SW 1271 (cell line): ENCODE data around the gene PLCB1.

Source experiments
- DNase-seq, 2 experiments: peaks; one replicate each; lab custom pipeline; 2025; lab: John Stamatoyannopoulos, UW

PLCB1 gene

DNA sequence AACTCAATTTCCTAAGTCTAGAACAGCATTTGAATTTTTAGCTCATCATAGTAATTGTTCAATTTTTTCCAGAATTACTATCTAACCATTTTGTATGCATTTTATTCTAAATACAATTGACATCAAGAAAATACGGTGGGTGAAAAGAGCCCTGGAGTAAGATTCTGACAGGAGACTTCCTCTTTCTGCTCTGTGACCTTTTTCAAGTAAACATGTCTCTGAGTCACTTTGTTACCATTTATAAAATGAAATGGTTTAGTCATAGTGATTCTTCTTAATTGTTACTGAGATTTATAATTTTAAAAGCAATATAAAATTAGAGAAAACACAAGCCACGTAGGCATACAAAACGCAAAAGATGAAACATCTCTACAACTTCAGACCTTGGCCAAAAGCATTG is 80.2 kb downstream of the PLCB1 start:
- DNase-seq, result no peak

DNA sequence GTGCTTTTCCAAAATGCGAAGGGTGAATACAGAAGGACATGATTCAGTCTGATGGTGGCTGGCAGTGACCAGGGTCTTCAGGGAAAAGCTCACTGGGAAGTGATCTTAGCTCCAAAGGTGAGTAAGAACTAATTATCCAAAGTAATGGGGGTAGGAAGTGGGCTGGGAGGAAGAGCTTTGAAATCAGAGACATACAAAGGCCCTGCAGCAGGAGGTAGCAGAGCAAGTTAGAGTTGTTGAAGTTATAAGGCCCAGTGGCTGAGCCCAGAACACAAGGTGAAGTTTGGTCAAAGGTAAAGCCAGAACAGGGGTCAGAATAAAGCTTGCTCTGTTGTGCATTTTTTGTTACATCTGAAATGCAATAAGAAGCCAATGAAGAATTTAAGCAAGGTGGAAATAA is 81.2 kb downstream of the PLCB1 start:
- DNase-seq, result no peak

DNA sequence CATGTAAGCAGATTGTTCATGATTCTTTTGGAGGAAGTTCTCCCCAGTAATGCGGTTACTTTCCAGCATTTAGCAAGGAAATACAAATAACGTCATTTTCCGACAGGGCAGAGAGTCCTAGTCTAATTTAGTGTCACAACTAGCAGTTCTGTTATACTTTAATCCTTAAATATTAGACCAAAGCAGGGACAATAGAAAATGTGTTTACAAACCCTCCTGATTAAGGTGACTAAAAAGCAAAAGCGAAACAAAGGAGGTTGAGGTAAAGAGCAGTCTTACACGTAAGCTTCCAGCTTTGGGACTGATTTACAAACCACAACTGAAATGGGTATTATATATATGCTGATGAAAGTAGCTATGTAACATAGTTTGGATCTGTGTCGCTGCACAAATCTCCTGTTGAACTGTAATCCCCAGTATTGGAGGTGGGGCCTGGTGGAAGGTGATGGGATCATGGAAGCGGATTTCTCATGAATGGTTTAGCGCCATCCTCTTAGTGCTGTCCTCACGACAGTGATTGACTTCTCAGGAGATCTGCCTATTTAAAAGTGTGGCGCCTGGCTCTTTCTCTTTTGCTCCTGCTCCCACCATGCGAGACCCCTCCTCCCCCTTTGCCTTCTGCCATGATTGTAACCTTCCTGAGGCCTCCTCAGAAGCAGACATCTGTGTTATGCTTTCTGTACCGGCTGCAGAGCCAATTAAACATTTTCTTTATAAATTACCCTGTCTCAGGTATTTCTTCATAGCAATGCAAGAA is 81.9 kb downstream of the PLCB1 start:
- DNase-seq, result no peak

DNA sequence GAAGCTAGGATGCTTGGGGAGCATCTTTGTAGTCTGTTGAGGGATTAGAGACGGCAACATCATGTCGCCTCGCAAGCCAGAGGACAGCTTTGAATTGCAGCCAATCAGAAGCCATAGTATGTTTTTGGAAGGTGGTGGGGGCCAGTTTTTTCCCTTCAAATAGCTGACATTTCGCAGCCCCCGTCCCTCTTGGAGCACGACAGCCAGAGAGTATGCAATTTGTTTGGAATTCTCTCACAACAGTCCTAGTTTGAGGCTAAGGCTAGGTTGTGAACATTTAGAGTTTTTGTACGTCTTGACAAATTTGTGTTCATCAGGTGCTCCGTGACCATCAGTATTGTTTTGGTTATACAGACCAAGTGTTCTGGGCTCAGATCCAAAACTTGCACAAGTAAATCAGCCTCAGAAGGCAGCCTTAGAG is 83.3 kb downstream of the PLCB1 start:
- no peak for DNase-seq

DNA sequence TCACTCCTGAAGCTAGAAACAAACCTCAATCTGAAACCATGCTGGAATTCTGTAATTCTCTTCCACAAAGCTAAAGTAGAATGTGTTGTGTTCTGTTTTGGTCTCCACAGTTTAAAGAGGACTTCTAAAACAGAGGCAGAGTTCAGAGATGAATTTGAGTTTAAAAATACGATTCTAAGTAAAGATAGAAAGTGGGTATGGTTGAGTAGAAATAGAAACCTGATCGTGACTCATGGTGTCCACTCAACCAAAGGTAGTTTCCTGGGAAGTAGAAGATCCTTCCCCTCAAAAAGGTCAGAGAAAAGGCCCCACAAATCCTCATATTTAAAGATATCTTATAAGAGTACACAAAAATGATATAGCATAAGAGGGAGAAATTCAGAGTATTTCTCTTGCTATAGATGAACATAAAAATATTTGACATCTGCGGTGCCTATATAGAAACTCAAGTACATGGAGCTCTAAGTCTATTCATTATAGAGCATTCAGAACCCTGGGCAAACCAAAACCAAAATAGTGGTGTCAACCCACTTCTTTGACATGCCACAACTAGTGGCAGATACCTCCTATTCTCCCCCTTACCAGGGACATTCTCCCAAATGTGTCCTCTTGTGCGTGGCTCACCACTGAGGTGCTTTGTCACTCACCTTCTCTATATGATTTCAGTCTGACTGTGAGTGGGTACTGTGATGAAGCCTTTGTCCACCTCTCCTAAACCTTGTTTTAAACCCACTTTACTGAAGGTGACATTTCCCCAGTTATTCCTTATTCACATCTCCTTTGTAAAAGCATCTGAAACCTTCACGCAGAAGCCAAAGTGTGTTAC is 84.5 kb downstream of the PLCB1 start:
- DNase-seq, result no peak

DNA sequence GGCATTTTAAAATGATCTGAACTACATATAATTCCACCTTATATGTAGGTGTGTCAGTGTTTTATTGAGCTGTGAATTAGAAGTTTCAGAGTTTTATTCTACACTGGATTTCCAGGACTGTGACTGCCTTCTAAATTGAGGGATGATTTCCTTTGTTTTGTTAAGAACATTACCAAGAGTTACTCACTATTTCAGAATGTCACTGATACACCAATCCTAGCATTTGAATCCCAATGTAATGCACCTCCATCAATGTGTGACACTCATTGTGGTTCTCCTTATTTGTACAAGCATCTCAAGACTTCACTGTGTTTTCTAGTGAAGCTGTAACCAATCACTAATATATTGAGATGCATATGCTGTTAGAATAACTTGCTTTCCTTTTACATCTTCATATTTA is 86.8 kb downstream of the PLCB1 start:
- DNase-seq, result no peak

DNA sequence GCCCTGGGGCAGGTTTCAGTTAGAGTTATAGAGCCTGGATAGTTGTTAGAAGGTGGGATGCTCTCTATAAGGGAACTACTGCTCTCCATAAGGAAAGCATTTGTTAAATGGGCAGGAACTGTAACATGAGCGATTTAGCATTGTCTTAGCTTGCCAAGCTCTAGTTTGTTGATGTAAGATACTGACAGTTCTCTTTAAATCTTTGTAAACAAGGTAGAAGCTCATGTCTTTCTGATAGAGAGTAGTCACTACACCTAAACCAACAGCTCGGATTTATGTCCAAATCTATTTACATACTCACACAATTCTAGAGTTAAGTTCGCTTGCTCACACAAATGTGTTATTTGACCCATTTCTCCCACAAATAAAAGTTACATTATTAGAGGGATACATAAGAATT is 87.3 kb downstream of the PLCB1 start:
- no peak for DNase-seq

DNA sequence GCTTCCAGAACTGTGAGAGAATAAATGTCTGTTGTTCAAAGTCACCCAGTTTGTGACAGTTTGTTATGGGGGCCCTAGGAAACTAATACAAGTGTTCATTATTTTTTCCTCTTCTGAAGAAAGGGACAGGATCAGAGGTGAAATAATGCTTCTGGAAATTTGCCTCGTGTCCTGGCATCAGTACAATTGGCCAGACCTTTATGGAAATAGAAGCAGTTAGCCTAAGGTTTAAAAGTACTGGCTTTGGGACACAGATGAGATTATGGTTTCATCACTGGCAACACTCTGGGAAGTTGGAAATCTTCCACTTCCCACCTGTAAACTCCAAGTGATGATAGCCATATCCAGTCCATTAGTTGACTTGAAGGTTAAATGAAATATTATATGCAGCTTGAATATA is 88.7 kb downstream of the PLCB1 start:
- no peak for DNase-seq

DNA sequence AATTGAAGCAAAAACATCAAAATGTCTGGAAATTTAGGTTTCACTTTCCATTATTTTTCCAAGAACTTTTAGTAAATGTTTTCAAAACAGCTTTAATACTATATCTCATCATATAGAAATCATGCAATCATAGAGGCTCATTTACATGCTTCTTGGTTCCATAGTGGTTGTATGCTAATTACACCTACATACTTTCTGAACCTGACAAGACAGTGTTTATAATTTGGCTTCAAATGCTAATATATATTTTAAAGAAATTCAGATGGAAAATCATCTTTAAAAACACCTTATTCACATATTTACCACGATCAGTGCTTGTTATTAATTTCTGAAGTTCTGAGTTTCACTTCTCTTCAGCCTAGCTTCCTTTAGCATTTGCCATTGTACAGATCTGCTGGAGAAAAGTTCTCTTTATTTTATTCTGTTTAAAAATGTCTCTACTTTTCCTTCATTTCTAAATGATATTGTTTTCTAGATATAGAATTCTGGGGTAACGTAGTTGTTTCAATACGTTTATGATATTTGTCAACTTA is 89.9 kb downstream of the PLCB1 start:
- DNase-seq, result no peak

DNA sequence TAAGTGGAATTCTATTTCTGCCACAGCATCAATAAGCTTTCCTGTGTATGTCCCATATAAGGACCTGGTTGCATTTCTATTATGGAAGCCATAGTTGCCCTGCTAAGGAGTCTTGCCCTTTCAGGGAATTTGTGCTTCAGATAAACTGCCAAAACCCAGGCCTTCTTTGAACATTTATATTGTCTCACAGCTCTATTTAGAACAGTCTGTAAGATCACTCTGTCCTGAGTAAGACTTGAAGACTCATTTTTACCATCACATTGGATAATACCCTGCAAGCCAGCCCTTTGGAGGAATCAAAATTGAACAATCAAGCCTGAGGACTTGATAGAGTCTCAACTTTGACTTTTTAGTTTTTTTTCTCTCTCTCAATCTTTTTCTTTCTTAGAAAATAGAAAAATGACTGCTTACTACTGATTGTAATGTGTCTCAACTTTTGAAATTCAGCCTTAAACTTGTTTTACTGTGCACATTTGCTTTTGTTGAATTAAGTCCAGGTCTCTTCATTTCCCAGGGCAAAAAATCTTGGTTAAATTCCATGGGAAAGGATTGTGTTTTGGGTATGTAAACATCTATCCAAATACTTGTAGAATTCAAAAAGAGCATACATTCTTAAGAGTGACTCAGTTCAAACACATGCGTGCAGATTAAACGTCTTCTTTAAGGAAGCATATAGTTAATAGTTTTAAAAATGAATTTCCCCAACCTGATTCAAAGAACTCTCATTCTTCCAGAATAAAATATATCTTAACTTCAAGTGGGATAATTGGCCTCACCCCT is 91.2 kb downstream of the PLCB1 start:
- DNase-seq, result no peak

DNA sequence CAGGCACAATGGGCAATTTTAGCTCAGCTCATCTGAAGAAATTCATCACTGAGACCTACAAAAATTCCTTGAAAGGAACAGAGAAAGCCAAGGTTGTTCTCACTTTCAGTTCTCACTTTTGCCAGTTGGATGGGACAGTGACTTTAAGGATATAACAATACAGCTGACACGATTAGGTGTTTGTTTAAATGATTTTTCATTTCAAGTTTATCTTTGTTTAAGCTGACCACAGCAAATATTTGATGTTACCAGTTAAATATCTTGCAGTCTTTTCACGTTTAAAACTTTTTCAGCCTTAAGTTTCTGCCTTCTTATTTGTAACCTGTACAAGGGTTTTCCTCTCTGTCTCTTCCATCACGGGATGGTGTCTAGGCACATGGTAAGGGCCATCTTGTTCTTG is 93.6 kb downstream of the PLCB1 start:
- DNase-seq, result no peak

DNA sequence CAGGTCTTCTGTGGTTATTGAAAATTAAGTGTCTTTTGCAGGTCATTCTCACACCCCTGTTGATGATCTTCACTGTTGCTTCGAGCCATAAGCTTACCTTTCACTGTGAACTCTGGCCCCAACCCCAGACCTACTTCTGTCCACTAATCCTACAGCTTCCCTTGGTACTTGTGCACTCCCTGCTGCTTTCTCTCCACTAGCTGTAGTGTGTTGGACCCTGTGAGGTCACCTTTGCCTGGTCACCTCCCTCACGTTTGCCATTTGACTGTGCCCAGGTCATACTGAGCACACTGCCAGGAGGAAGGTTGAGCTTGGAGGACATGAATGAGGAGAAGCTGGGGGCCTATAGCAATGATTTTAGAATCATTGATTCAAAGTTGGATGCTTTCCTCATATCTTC is 94.0 kb downstream of the PLCB1 start:
- DNase-seq, result no peak

DNA sequence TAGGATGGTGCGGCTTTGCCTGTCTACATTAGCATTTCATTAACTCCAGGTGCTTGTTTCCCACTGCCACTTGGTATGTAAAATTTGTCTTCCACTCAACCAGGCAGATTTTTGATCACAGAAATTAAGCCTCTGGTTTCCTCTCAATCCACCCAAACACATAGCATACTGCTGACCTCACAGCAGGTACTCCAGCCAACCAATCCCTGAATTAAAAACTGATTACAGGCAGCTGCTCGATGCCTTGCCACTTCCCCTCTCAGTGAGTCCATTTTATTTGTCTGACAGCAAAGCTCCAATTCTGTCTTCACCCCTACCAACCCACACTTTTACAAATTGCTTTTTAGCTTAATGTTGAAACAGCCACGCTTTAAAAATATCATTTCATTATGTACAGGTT is 95.2 kb downstream of the PLCB1 start:
- DNase-seq, result no peak

DNA sequence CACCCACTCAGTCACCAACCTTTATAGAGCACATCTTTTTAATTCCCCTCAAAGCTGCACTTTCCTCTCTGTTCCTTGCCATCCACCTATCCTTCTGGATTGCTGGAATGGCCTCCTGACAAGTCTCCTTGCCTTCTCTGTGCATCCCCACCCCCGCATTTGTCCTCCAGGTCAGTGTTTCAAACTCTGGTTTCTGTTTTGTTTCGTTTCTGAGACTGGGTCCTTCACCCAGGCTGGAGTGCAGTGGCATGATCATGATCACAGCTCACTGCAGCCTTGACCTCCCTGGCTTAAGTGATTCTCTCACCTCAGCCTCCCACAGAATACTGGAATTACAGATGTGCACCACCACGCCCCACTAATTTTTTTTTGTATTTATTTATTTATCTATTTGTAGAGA is 96.2 kb downstream of the PLCB1 start:
- no peak for DNase-seq

DNA sequence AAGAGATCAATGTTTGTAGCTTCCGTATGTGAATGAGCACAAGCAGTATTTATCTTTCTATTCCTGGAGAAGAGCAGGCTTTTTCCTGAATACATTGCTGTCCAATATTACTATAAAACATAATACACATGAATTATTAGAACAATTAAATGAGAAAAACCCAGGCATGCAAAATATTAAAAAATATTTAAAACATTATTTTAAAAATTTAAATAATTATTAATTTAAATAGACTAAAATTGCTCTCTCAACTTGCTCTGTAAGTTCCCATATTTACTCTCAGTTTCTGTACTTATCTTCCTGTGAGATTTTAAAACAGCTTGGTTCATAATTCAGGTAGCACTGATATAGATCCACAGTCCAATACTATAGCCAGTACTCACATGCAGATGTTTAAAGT is 97.0 kb downstream of the PLCB1 start:
- DNase-seq, result no peak

DNA sequence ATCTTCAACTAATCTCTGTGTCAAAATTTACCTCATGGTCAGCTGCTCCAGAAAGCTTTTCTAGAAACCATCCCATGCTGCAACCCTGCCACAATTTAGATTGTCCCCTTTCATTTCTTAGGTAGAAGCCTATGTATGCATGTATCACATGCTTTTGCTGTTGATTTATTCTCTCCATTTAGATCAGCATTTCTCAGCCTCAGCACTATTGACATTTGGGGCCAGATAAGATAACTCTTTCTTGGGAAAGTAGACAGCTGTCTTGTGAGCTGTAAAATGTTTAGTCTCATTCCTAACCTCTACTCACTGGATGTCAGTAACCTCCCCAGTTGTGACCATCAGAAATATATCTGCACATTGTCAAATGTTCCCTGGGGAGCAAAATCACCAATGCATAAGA is 99.0 kb downstream of the PLCB1 start:
- DNase-seq, result no peak

DNA sequence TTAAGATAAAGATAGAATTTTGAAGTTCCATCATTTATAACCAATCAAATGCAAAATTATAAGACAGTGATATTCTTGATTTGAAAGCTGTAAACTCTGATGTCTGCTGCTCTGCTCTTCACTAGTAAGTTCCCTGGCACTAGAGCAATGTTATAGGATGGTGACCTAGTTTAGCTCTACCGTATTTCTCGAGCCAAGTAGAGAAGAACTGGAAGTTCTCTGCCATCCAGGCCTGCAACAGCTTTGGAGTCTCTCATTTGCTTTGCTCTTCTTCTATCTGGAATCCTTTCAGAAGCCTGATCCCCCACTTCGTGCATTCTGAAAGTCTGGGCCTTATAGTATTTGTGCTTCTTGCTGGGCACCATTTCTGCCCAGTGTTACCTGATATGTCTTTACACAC is 100.3 kb downstream of the PLCB1 start:
- DNase-seq, result no peak

DNA sequence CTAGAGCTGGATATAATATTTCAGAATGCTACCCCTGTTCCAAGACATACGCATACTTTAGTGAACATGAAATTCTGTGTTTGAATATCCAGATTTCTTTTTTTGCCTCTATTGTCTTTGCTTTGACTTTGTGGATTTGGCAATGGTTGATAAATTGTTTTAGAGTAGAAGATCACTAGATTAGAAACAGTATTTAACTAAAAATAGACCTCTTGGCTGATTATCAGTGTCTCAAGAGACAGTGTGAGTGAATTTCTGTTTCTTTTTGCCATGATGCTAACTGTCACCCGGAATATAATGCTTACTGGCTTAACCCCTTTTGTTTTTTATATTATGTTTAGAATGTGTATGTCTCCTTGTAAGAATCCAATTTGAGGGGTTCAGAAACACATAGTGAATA is 102.5 kb downstream of the PLCB1 start:
- no peak for DNase-seq

DNA sequence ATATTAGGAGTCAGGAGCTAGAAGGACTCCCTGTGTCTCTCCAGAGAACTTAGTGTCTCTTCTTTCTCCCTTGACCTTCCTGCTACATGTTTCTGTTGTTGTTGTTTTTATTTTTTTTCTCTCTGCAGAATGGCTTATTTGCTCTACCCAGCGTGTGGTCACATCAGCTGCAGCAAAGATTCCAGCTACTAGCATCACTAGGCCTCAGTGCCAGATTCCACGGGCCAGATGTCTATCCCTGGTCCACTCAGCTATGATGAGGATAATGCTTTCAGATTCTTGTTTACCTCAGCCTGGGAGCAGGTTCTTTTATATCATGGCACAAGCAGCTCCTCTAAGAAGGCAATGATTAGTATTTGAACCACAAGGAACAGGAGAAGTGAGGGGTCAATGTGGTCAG is 110.0 kb downstream of the PLCB1 start:
- no peak for DNase-seq

DNA sequence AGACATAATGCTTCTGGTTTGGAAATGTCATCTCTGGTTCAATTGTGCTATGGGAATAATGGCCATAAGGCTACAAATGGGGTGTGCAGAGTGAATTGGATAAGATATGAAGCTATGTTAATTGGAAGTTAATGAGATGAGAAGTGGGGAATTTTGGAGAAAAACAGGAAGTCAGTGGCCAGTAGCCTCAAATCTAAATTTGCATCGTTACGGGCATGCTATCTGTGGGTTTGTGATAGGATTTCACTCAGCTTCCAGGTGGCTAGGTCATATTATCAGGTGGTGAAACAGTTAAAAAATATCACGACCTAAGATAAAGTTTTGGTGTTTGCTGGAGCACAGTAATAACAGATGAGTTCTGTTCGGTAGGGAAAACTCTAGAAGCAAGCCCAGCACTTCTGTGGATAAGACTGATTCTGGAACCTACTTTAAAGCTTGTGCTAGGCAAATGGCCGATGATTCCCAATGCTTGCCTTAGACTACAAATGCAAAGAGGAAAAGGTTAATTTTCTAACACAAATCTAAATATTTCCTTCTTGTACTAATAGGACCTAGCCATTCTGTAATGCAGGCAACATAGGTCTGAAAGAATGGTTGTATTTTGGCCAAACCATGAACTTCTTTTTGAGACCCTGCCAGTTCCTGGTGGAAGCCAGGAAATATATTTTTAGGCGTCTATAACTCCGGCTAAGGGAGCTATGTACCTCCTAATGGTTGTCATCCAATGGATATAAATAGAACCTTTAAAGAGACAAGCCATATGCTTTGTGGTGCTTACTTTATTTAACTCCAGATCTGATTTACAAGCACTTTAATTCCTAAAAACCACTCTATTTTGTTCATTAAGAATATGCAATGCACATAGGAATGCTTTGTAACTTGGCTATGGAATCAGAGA is 111.0 kb downstream of the PLCB1 start:
- no peak for DNase-seq

DNA sequence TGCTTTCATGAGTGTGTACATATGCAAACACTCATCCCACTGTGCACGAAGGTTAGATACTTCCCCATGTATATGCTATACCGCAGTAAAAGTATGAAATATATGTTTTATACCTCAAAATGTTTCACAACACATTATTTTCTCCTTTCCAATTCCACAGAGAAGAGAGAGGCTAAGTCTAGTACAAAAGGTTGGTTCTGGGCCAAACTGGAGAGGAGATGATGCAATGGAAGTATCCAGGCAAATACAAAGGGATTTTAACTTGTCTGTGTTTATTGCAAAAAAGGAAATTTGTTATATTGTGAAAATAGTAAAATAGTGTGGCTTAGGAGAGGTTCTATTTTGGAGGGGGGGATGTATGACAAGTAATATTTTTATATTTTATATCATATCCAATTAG is 112.6 kb downstream of the PLCB1 start:
- no peak for DNase-seq

DNA sequence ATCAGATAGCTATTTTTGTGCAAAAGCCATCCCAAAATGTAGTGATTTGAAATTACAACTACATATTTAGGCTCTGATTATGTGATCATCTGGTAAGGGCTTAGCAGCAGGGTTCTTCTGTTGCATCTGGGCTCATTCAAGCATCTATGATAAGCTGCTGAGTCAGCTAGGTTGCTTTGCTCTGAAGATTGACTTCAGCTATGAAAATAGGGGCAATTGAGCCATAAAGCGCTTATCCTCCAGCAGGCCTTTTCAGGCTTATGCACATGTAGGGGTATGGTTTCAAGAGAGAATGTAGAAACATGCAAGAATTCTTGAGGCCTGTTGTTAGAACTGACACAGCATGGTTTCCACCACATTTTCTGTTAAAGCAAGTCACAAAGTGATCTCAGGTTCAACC is 114.1 kb downstream of the PLCB1 start:
- no peak for DNase-seq
